ENCODE data around the gene HOXA11.

The HOXA11 gene

DNA sequence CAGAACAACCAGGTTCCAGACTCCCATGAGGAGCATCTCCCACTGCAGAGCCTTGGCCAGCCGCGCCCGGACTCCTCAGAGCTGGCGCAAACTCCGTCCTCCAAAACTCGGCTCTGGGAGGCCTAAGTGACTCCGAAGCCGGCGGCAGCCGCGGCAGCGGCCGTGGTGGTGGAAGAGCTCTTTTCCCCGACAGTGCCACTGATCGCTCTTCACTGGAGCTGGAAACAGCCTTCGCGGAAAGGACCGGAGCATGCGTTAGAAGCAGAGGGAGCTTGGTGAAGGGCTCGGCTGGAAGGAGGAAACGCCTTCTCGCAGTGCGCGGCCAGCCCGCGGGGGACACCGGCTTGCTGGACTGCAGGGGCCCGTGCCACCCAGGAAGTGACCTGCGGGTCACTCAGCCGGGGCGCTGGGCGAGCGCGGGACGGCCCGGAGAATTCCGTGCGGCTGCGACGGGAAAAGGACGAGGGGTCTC lies 19.9 kb upstream of the HOXA11 start:
- Histone ChIP-seq H3K9me2 (ENCODE audit: low read depth, low read length) (no peaks in the 10 kb centered on the region), H3K4me1 (ENCODE audit: insufficient read depth, low read length, severe bottlenecking) (peaks cover 22% of the 10 kb centered on the region), H3K9me3 (ENCODE audit: low read length) (no peaks in the 10 kb centered on the region), H3K4me3 (ENCODE audit: low read depth, low read length, poor library complexity, severe bottlenecking) (no peak overlapping the region), H3K4me2 (ENCODE audit: low read length) (no peak overlapping the region), H3K27me3 (ENCODE audit: insufficient read depth, low read length) (peaks cover 9% of the 10 kb centered on the region), H2AFZ (ENCODE audit: low read length) (no peak overlapping the region), H3K79me2 (ENCODE audit: insufficient read depth, low read length) (no peaks in the 10 kb centered on the region), H3K27ac (ENCODE audit: low read depth, low read length, poor library complexity, severe bottlenecking) (no peak overlapping the region), H3K9ac (ENCODE audit: low read length) (no peak overlapping the region), H3F3A (ENCODE audit: insufficient read depth, low read length) (no peaks in the 10 kb centered on the region), H4K20me1 (ENCODE audit: insufficient read depth, low read length) (no peaks in the 10 kb centered on the region), H3K36me3 (ENCODE audit: insufficient read depth, low read length) (no peaks in the 10 kb centered on the region)
- TF ChIP-seq, protein P1, sequence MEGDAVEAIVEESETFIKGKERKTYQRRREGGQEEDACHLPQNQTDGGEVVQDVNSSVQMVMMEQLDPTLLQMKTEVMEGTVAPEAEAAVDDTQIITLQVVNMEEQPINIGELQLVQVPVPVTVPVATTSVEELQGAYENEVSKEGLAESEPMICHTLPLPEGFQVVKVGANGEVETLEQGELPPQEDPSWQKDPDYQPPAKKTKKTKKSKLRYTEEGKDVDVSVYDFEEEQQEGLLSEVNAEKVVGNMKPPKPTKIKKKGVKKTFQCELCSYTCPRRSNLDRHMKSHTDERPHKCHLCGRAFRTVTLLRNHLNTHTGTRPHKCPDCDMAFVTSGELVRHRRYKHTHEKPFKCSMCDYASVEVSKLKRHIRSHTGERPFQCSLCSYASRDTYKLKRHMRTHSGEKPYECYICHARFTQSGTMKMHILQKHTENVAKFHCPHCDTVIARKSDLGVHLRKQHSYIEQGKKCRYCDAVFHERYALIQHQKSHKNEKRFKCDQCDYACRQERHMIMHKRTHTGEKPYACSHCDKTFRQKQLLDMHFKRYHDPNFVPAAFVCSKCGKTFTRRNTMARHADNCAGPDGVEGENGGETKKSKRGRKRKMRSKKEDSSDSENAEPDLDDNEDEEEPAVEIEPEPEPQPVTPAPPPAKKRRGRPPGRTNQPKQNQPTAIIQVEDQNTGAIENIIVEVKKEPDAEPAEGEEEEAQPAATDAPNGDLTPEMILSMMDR (IDR thresholded peaks at IDR 0.05; ENCODE audit: low read length) = no peak
- TF ChIP-seq EZH2 (IDR thresholded peaks at IDR 0.05; ENCODE audit: borderline replicate concordance, low read length) = no peak

DNA sequence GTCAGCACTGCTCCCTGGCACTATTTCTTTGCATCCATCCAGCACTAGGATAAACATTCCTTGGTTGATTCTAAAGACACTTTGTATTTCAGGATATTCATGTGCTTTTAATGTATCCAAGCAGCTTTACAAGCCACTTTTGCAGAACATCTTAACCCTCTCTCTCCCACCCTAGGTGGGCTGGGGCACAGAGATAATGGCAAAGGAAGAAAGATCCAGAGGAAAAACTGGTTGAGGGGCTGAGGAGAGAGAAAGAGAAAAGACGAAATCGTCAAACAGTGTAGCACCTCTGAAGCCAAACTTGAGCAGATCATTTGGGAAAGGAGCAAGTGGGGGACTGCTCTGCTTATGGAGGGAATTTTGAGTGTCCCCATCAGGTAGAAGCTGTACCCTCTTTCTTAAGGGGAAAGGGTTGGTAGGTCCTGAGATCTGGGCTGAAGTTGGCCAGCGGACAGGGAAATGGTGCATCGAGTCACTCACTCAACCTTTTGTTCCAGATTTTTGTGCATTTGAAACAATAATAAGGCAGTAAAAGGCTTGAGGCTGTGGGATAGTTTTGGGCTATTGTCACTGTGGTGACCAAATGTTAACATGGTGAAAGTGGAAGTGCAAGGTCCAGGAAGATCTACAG lies 19.0 kb upstream of the HOXA11 start:
- Histone ChIP-seq H3K27me3 (ENCODE audit: insufficient read depth, low read length) (peaks cover 9% of the 10 kb centered on the region), H3K4me1 (ENCODE audit: insufficient read depth, low read length, severe bottlenecking) (peaks cover 25% of the 10 kb centered on the region), H3F3A (ENCODE audit: insufficient read depth, low read length) (no peaks in the 10 kb centered on the region), H3K9ac (ENCODE audit: low read length) (no peak overlapping the region), H2AFZ (ENCODE audit: low read length) (no peak overlapping the region), H3K27ac (ENCODE audit: low read depth, low read length, poor library complexity, severe bottlenecking) (no peak overlapping the region), H4K20me1 (ENCODE audit: insufficient read depth, low read length) (no peaks in the 10 kb centered on the region), H3K9me2 (ENCODE audit: low read depth, low read length) (no peaks in the 10 kb centered on the region), H3K79me2 (ENCODE audit: insufficient read depth, low read length) (no peaks in the 10 kb centered on the region), H3K4me3 (ENCODE audit: low read depth, low read length, poor library complexity, severe bottlenecking) (no peak overlapping the region), H3K4me2 (ENCODE audit: low read length) (no peak overlapping the region), H3K9me3 (ENCODE audit: low read length) (no peaks in the 10 kb centered on the region), H3K36me3 (ENCODE audit: insufficient read depth, low read length) (no peaks in the 10 kb centered on the region)
- no peak for TF ChIP-seq EZH2 (IDR thresholded peaks at IDR 0.05; ENCODE audit: borderline replicate concordance, low read length)
- TF ChIP-seq, protein P1 (IDR thresholded peaks at IDR 0.05; ENCODE audit: low read length) = no peak

DNA sequence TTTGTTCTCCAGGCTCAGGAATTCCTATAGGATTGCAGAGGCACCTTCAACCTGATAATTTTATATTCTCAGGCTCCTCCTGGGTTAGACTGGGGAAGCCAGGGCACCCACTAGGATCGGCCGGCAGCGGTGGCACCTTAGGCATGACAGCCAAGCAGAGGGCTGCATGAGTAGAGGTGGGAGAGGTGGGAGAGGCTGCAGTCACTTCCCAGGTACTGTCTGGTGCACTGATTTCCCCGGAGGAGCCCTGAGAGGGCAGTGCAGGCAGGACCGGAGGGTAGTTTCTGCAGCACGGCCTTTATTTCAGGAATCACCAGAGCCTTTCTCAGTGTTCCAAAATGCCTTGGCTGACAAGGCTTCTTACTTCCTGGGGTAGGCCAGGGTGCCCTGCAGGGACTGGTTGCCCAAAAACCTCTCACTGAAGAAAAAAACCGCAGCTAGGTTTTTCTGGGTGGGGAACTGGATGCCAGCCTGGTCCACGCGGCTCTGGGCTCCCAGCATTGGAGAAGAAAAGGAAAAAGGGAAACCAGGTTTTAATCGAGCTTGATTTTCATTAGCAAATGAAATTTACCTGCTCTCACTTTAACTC lies 18.4 kb upstream of the HOXA11 start:
- no peaks in the 10 kb centered on the region for H3F3A ChIP-seq (ENCODE audit: insufficient read depth, low read length)
- H4K20me1 ChIP-seq (ENCODE audit: insufficient read depth, low read length) = no peaks in the 10 kb centered on the region
- H3K79me2 ChIP-seq (ENCODE audit: insufficient read depth, low read length) = no peaks in the 10 kb centered on the region
- H2AFZ ChIP-seq (ENCODE audit: low read length) = no peak overlapping the region
- H3K9me3 ChIP-seq (ENCODE audit: low read length) = no peaks in the 10 kb centered on the region
- H3K4me3 ChIP-seq (ENCODE audit: low read depth, low read length, poor library complexity, severe bottlenecking) = no peak overlapping the region
- peaks cover 5% of the 10 kb centered on the region; the same call in 1 of the 2 replicates for H3K27me3 ChIP-seq (ENCODE audit: insufficient read depth, low read length)
- no peak overlapping the region for H3K4me2 ChIP-seq (ENCODE audit: low read length)
- TF ChIP-seq EZH2 (IDR thresholded peaks at IDR 0.05; ENCODE audit: borderline replicate concordance, low read length) = no peak
- TF ChIP-seq, protein P1 (IDR thresholded peaks at IDR 0.05; ENCODE audit: low read length) = no peak
- no peaks in the 10 kb centered on the region for H3K9me2 ChIP-seq (ENCODE audit: low read depth, low read length)
- H3K4me1 ChIP-seq (ENCODE audit: insufficient read depth, low read length, severe bottlenecking) = peaks cover 31% of the 10 kb centered on the region
- no peak overlapping the region for H3K9ac ChIP-seq (ENCODE audit: low read length)
- H3K27ac ChIP-seq (ENCODE audit: low read depth, low read length, poor library complexity, severe bottlenecking) = no peak overlapping the region
- no peaks in the 10 kb centered on the region for H3K36me3 ChIP-seq (ENCODE audit: insufficient read depth, low read length)

Measured in OCI-LY1 (cell line).